Stimulated activated naive CD8-positive, alpha-beta T cell treated with anti-CD3 and anti-CD28 coated beads, Interleukin-15, amount 100 ng/mL, for 72 hours (primary cell): ENCODE measurements around the gene AKAP10.
"Not testable (repeated sequence)": the region's sequence is repeated elsewhere in the genome, so short reads cannot be mapped to it uniquely, and the experiment has no call there.

Source experiments
- ATAC-seq: fragments of 150-1000 bp; cut with Tn5 transposase; 2 replicates; pipeline ENCODE4 v1.10.0; 2021; ENCODE audit warnings: mild to moderate bottlenecking, moderate library complexity
- DNase-seq, 2 donors: peaks; one replicate each; pipeline ENCODE4 v3.0.0; 2021 to 2022
- H3K27ac Mint-ChIP-seq, 2 donors: one replicate each; pipeline ENCODE4 v1.8.0; 2022; ENCODE audit warnings: mild to moderate bottlenecking in 2 of 2, mixed read lengths in 2 of 2, moderate library complexity in 2 of 2
- H3K27me3 Mint-ChIP-seq: one replicate; pipeline ENCODE4 v1.8.0; 2022; ENCODE audit warnings: mixed read lengths
- H3K4me1 Mint-ChIP-seq: one replicate; pipeline ENCODE4 v1.8.0; 2022; ENCODE audit warnings: mild to moderate bottlenecking, mixed read lengths
- H3K4me3 Mint-ChIP-seq, 2 donors: one replicate each; pipeline ENCODE4 v1.8.0; 2022; ENCODE audit warnings: mild to moderate bottlenecking in 2 of 2, mixed read lengths in 2 of 2, moderate library complexity in 1 of 2
- H3K9me3 Mint-ChIP-seq, 2 donors: one replicate each; pipeline ENCODE4 v1.8.0; 2022; ENCODE audit warnings: mixed read lengths in 2 of 2

AKAP10 gene

DNA sequence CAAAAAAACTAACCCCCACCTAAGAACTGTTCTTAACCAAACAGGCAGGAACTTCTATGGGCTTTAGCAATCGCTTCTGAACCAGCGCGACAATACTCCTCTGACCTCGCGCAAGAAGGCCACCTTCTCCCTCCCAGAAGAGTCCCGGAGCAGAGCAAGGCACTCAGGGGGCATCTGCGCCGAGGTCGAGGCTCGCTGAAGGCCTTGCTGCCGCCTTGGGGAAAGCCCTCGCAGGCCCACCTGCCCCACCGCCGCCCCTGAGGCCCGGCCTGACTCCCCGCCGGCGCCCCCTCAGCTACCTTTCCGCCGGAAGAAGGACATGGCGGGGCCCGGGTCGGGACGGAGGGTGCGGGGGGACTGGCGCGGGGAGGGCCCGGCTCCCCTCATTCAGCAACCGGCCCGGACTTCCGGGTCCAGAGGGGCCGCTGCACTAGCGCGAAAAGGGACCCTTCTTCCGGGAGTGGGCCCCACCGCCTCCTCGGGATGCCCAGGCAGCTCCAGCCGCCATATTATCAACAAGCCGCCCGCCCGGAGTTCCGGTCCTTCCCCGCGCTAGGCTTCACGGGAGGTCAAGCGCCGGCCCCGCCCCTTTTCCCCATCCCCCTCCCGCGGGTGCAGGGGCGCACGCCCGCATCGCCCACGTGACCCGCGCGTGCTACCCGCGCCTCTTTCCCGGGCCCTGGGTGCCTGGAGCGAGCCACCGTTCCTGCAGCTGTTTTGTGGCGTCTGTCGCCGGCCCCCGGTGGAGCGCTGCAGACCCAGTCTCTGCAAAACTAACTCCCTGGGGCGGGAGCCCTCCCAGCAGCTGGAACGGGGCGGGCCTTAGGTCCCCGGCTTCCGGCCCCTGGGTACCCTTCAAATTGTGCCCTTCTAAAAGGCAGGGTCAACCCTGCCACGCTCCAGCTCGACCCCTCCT is at the start of gene AKAP10:
TSS of gene AKAP10 (minus strand) at position 536 of the 916 bp plus-strand sequence. CDS start at position 387, 149 bp downstream.
- Mint-ChIP-seq H3K9me3 (no peaks in the 10 kb centered on the region), H3K4me3 (peak within 1 kb of the TSS; percentile 98 to 100), H3K27me3 (no peaks in the 10 kb centered on the region), H3K27ac (peak within 1 kb of the TSS; percentile 98), H3K4me1 (peaks cover 55% of the 10 kb centered on the region)
- DNase-seq (peak; percentile 88 to 93), ATAC-seq (peak; percentile 88)

GRCh38 chr17:20026960-20027359 is 49.3 kb upstream of the AKAP10 start:
- Mint-ChIP-seq H3K4me1 (no peaks in the 10 kb centered on the region), H3K27me3 (peaks cover 8% of the 10 kb centered on the region), H3K27ac (no peak overlapping the region), H3K4me3 (no peak overlapping the region), H3K9me3 (no peaks in the 10 kb centered on the region)
- DNase-seq (no peak), ATAC-seq (no peak)

GRCh38 chr17:20022701-20023100 is 45.1 kb upstream of the AKAP10 start:
- Mint-ChIP-seq H3K9me3 (no peaks in the 10 kb centered on the region), H3K27ac (no peak overlapping the region), H3K4me3 (no peak overlapping the region), H3K4me1 (no peaks in the 10 kb centered on the region), H3K27me3 (peaks cover 8% of the 10 kb centered on the region)
- DNase-seq (no peak), ATAC-seq (no peak)

- H3K4me3 Mint-ChIP-seq, H3K9me3 Mint-ChIP-seq, ATAC-seq, DNase-seq, H3K27ac Mint-ChIP-seq, H3K4me1 Mint-ChIP-seq: not testable (repeated sequence)
- peaks cover 37% of the 10 kb centered on the region for H3K27me3 Mint-ChIP-seq
These were observed 38.9 kb upstream of the AKAP10 start for GRCh38 chr17:20016475-20016992.

DNA sequence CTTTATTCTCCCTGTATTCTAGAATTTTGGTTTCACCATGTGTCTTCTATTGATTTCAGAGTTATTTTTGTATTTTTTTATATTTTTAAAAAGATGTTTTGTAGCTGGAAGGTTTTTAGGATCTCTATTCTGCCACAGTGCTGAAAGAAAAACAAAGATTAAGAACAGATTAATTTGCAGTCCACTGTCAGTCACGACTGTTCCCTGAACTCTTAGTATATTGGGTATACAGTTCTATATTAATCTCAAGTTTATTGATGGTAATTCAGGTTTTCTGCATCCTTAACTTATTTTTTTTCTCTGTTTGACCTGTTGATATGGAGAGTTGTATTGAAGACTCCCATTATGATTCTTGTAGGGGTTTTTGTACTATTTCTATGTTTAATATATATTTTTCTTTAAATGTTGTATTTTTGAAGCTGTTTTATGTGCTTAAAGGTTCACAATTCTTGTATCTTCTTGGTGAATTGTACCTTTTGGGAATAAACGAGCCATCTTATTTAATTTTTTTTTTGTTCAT is 34.4 kb upstream of the AKAP10 start:
- peaks cover 10% of the 10 kb centered on the region for H3K4me1 Mint-ChIP-seq
- H3K27ac Mint-ChIP-seq, result no peak overlapping the region
- ATAC-seq, result no peak
- H3K4me3 Mint-ChIP-seq, result no peak overlapping the region
- no peak for DNase-seq
- peaks cover 66% of the 10 kb centered on the region for H3K27me3 Mint-ChIP-seq
- H3K9me3 Mint-ChIP-seq, result no peaks in the 10 kb centered on the region

DNA sequence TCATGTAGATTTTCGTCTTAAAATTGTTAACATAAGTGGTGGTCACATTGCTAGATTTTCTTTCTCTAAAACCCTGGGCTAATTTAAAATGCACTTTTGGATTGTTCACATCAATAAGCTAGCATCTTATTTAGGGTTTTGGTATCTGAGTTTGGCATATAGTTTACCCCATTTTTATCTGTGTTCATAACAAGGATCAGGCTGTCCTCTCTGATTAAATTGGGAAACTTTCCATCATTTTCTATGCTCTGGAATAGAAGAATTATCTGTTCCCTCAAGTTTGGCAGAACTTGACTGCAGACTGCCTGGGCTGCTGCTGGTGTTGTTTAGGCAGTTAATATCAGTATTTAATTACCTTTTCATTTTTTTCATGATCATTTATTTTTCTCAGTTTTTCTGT is 33.3 kb upstream of the AKAP10 start:
- DNase-seq (no peak), ATAC-seq (no peak)
- Mint-ChIP-seq H3K4me3 (peak overlapping the region in 1 of 2 donors; percentile 78), H3K4me1 (peaks cover 10% of the 10 kb centered on the region), H3K9me3 (no peaks in the 10 kb centered on the region), H3K27ac (no peak overlapping the region), H3K27me3 (peaks cover 77% of the 10 kb centered on the region)

DNA sequence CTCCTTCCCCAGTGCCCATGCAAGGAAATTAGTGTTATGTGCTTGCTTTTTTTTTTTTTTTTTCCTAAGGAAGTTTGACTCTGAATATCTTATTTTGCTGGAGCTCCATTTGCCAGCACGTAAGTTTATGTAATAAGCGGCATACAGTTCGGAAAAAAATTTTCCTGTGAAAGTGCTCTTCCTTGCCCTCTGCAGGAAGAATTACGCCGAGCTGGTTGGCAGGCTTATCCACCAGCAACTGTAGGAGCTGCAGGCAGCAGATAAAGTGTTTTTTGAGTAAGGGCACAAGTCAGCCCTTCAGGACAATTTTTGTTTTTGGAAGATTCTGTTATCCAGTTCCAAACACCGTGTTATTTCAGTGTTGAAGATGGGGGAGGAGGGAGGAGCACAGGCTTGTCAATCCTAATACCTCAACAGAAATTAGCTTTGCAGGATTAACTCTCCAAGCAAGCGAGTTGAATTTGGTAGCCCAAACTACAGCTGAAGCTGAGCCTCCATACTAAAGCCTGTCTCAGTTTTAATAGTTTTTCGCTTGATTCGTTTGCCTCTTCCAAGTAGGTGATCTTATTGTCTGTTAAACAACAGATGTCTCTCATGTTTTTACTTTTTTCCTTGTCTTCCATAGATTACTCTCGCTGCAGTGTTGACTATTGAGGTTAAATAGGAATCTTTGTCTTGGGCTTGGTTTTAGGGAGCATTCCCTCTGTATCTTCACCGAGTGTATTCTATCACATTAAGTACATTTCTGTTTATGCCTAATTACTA is 32.7 kb upstream of the AKAP10 start:
- Mint-ChIP-seq H3K27me3 (peaks cover 83% of the 10 kb centered on the region), H3K9me3 (no peaks in the 10 kb centered on the region), H3K27ac (no peak overlapping the region), H3K4me3 (peak overlapping the region; percentile 69 to 78), H3K4me1 (peaks cover 10% of the 10 kb centered on the region)
- no peak for DNase-seq
- no peak for ATAC-seq

DNA sequence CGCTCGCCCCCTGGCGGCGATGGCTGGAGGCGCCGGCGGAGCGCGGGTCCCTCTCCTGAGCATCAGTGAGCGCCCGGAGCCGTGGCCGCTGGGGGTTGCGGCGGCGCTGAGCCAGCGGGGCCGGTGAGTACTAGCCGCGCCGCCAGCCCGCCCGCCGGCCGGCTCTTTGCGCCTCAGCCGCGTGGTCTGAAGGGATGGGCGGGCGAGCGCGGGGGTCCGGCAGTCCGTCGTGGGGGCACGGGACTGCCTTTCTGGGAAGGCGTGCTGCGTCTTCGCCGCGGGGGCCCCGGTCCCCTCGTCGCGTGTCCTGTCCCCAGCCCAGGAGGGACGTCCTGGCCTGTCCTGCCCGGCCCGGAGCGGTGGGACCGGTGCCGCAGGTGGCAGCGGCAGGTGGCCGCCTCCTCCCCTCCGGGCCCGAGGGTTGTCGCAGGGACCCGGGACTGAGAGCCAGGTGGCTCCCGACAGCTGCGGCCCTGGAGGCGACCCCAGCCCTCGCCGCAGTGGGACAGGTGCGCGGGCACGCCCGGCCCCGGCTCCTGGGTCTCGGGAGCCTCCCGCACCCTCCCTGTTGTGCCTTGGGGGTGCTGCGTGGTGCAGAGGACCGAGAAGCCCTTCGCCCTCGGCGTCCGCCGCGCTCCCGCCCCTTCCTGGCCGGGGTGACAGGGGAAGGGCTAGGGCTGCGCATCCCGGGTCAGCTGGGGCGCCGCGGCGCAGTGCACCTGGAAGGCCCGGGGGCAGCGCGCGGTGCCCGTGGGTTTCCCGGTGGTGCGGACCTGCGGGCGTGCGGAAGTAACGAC is 31.9 kb upstream of the AKAP10 start, which contains the start of gene SPECC1:
TSS of gene SPECC1 (plus strand) at position 58 of the 797 bp plus-strand sequence. CDS start 87,293 bp downstream, outside the sequence.
- DNase-seq (peak; percentile 88 to 95), ATAC-seq (peak; percentile 98)
- no peaks in the 10 kb centered on the region for H3K9me3 Mint-ChIP-seq
- H3K4me1 Mint-ChIP-seq, result peaks cover 10% of the 10 kb centered on the region
- H3K27ac Mint-ChIP-seq, result no peak within 1 kb of the TSS
- peak within 1 kb of the TSS; percentile 77 to 78 for H3K4me3 Mint-ChIP-seq
- H3K27me3 Mint-ChIP-seq, result peaks cover 83% of the 10 kb centered on the region

DNA sequence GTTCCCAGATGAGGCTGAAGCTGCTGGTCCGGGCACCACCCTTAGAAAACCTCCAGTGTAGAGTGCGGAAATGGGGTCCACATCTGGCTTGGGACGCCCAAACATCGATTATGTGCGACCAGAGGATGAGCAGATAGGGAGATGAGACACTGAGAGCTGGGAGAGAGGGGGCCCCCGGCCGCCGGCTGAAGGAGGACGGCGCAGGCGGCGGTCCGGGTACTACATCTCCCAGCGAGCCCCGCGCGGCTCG is 31.3 kb upstream of the AKAP10 start:
- Mint-ChIP-seq H3K27me3 (peaks cover 80% of the 10 kb centered on the region), H3K4me1 (peaks cover 10% of the 10 kb centered on the region), H3K9me3 (no peaks in the 10 kb centered on the region), H3K27ac (no peak overlapping the region), H3K4me3 (peak overlapping the region; percentile 76 to 77)
- no peak for ATAC-seq
- DNase-seq, result no peak

DNA sequence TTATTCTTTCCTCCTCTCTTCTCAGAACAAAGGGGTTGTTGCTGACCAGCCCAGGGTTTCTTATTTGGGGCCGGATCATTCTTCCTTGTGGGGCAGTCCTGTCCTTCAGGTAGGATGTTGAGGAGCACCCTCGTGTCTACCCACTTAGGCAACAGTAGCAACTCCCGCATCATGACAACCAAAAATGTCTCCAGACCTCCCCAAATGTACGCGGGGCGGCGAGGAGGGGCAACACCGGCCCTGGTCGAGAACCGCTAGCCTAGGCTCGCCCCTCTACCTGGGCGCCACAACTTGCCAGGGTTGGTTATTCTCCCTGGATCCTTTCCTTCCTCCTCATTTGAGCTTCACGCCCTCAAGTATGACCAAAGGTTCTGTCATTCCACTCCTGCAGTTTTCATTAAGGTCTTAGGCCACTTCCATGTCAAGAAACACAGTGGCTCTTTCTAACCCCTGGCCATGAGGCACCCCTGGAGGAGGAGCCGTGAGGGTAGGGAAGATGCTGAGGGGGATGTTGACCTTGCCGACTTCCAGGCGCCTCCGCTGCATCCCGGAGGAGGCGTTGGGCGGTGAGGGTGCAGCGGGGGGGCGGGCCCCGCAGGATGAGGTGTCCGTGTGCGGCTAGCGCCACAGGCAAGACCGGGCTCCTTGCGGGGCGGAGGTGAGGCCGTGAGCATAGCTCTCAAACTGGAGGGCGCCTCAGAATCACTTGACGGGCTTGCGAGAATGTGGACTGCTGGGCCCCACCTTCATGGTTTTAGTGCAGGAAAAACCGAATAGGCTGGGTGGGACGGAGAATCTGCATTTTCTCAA is 30.8 kb upstream of the AKAP10 start:
- H3K27ac Mint-ChIP-seq, result no peak overlapping the region
- no peaks in the 10 kb centered on the region for H3K9me3 Mint-ChIP-seq
- ATAC-seq (peak; percentile 48), DNase-seq (no peak)
- peaks cover 74% of the 10 kb centered on the region for H3K27me3 Mint-ChIP-seq
- H3K4me3 Mint-ChIP-seq, result peak overlapping the region; percentile 76 to 77
- peaks cover 10% of the 10 kb centered on the region for H3K4me1 Mint-ChIP-seq

DNA sequence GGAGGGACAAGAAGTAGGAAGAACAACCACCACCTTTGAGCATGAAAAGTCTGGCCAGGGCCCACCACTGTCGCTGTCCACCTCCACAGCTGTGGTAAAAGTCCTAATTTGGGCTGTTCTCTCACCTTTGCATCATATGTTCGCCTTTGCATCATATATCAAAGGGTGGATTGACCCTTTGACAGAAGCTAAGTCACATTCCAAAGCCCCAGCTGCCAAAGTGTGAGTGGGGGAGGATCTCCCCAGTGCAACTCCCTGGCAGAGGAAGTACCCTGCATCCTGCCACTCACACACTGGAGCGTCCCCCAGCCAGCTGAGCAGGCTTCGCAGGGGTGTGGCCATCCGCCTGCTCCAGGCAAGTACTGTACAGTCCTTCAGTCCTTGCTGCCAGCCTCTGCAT is 18.9 kb upstream of the AKAP10 start:
- DNase-seq (no peak), ATAC-seq (no peak)
- Mint-ChIP-seq H3K9me3 (no peaks in the 10 kb centered on the region), H3K4me3 (no peak overlapping the region), H3K27me3 (peaks cover 22% of the 10 kb centered on the region), H3K27ac (no peak overlapping the region), H3K4me1 (peaks cover 7% of the 10 kb centered on the region)

GRCh38 chr17:19996086-19996485 is 18.5 kb upstream of the AKAP10 start:
- DNase-seq (no peak), ATAC-seq (no peak)
- Mint-ChIP-seq H3K27ac (no peak overlapping the region), H3K27me3 (peaks cover 22% of the 10 kb centered on the region), H3K9me3 (no peaks in the 10 kb centered on the region), H3K4me1 (peaks cover 7% of the 10 kb centered on the region), H3K4me3 (no peak overlapping the region)

DNA sequence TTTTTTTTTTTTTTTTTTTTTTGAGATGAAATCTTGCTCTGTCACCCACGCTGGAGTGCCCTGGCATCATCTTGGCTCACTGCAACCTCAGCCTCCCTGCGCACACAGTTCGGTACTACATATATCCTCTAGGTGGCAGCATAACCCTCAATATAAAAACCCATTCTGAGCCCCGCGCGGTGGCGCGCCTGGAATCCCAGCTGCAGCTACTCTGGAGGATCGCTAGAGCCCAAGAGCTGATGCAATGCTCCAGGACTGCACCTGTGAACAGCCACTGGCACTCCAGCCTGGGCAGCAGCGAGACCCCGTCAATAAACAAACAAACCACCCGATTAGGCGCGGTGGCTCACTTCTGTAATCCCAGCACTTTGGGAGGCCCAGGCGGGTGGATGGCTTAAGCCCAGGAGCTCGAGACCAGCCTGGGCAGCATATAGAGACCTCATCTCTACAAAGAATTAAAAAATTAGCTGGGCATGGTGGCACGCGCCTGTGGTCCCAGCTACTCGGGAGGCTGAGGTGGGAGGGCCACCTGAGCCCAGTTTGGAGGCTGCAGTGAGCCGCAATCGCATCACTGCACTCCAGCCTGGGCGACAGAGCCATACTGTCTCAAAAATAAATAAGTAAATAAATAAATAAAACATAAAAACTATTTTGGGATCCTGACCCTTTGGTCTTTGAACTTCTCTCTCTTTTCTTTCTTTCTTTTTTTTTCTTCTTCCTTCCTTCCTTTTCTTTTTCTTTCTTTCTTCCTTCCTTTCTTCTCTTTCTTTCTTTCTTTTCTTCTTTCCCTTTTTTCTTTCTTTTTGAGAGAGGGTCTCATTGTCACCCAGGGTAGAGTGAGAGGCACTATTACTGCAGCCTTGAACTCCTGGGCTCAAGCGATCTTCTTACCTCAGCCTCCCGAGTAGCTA is 15.4 kb upstream of the AKAP10 start:
- ATAC-seq (peak; percentile 99), DNase-seq (peak; percentile 71 to 81)
- Mint-ChIP-seq H3K27me3 (peaks cover 8% of the 10 kb centered on the region), H3K27ac (peak overlapping the region in 1 of 2 donors; percentile 72), H3K4me1 (peaks cover 7% of the 10 kb centered on the region), H3K4me3 (peak overlapping the region; percentile 64 to 69), H3K9me3 (no peaks in the 10 kb centered on the region)
